Lower leg skin (tissue), 3 donors: ENCODE measurements around the gene NKAIN2.

ENCODE experiments used
- POLR2A ChIP-seq, 2 donors: fragments of 450-650 bp; IDR thresholded peaks; one replicate each; pipeline ENCODE4 v1.6.1; 2016 to 2017; ENCODE audit warnings: antibody characterized with exemption in 2 of 2, mild to moderate bottlenecking in 1 of 2, moderate library complexity in 1 of 2
- TF ChIP-seq, protein P1 (sequence below), 3 donors: fragments of 450-650 bp; IDR thresholded peaks; one replicate each; pipeline ENCODE4 v1.5.1; 2016; ENCODE audit warnings: antibody characterized with exemption in 3 of 3, mild to moderate bottlenecking in 3 of 3, moderate library complexity in 2 of 3

DNA sequence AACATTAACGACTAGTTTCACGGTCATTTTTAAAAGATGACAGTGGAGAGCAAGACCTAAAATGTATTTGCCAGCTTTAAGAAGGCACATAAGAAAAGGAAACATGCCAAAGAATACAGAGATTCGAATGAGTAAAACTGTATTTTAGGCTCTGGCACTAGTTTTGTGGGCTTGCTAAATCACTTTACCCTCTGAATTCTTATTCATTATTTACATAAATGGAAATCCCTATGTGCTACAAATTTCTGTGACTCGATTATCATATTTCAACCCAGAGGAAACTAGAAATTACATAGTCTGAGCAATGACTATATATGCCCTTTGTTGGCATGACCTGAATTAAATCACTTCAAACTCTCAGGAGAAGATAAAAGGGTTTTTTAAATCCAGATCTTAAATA, 716.8 kb downstream of the NKAIN2 start:
- TF ChIP-seq, protein P1, sequence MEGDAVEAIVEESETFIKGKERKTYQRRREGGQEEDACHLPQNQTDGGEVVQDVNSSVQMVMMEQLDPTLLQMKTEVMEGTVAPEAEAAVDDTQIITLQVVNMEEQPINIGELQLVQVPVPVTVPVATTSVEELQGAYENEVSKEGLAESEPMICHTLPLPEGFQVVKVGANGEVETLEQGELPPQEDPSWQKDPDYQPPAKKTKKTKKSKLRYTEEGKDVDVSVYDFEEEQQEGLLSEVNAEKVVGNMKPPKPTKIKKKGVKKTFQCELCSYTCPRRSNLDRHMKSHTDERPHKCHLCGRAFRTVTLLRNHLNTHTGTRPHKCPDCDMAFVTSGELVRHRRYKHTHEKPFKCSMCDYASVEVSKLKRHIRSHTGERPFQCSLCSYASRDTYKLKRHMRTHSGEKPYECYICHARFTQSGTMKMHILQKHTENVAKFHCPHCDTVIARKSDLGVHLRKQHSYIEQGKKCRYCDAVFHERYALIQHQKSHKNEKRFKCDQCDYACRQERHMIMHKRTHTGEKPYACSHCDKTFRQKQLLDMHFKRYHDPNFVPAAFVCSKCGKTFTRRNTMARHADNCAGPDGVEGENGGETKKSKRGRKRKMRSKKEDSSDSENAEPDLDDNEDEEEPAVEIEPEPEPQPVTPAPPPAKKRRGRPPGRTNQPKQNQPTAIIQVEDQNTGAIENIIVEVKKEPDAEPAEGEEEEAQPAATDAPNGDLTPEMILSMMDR (IDR thresholded peaks at IDR 0.05): no peak
- TF ChIP-seq POLR2A (IDR thresholded peaks at IDR 0.05): no peak
